PFSK-1 (cell line): Measurements from ENCODE around the gene SLC44A3.

Experiments
- POLR2AphosphoS5 ChIP-seq: IDR thresholded peaks from 2 replicates; pipeline ENCODE4 v1.6.1; 2012; ENCODE audit warnings: low read depth, mild to moderate bottlenecking, control low read depth, low read length, moderate library complexity
- REST ChIP-seq, 2 experiments: IDR thresholded peaks; 2 replicates each; pipeline versions ENCODE4 v1.6.1 to v1.8.0; 2011 to 2012; ENCODE audit warnings: low read depth in 2 of 2, low read length in 2 of 2, control low read depth in 1 of 2, inconsistent platforms in 1 of 2, mild to moderate bottlenecking in 1 of 2, moderate library complexity in 1 of 2; ENCODE audit not compliant: insufficient read depth in 1 of 2
- SIN3A ChIP-seq: IDR thresholded peaks from 2 replicates; pipeline ENCODE4 v1.6.1; 2012; ENCODE audit warnings: mild to moderate bottlenecking, low read length, moderate library complexity, borderline replicate concordance; ENCODE audit not compliant: insufficient read depth
- TAF1 ChIP-seq: IDR thresholded peaks from 2 replicates; pipeline ENCODE4 v1.6.1; 2012; ENCODE audit warnings: low read length, control low read depth, borderline replicate concordance; ENCODE audit not compliant: insufficient read depth

GRCh38 chr1:94808669-94809068 lies 11.5 kb upstream of the SLC44A3 start:
- TF ChIP-seq SIN3A (no peak), TAF1 (no peak), REST (IDR thresholded peaks at IDR 0.05; ENCODE audit: insufficient read depth in 1 of 2, low read depth in 2 of 2, low read length in 2 of 2) (no peak), POLR2AphosphoS5 (no peak)
